ENCODE measurements around the gene CCL22. TPM values are rescaled to one million over a fixed set of nuclear protein-coding genes. Genes with fewer than 3 reads are reported as not detected.
"Not testable (repeated sequence)": the region's sequence is repeated elsewhere in the genome, so short reads cannot be mapped to it uniquely, and the experiment has no call there.

The CCL22 gene, protein sequence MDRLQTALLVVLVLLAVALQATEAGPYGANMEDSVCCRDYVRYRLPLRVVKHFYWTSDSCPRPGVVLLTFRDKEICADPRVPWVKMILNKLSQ
- total RNA-seq: not detected
- long read RNA-seq: 0 reads

DNA sequence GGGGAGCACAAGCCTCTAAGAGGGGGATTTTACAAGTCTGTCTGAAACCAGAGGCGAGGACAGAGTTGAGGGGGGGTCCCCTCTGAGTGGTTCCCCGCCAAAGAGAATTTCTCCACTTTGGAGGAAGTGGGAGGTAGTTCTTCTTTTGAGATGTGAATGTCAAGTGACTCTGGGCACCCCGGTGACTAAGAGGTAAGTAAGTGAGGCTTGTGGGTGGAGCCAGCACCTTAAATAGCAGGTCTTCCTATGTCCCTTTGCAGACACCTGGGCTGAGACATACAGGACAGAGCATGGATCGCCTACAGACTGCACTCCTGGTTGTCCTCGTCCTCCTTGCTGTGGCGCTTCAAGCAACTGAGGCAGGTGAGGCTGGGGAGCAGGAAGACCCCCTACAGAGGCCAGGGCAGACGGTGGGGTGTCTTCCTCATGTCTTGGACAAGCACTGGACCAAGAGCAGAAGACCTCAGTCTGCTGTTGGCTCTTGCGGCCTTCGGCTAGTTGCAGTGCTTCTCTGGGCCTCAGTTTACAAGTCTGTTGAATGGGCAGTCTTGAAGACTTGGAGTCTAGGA, at the start of gene CCL22:
TSS of gene CCL22 (plus strand) at position 257 of the 569 bp plus-strand sequence. CDS start at position 291, 34 bp downstream.
- ATAC-seq (ENCODE audit: poor library complexity) (no peak), DNase-seq (no peak)
- intact Hi-C loops (cut with DNase I): no loop called here

DNA sequence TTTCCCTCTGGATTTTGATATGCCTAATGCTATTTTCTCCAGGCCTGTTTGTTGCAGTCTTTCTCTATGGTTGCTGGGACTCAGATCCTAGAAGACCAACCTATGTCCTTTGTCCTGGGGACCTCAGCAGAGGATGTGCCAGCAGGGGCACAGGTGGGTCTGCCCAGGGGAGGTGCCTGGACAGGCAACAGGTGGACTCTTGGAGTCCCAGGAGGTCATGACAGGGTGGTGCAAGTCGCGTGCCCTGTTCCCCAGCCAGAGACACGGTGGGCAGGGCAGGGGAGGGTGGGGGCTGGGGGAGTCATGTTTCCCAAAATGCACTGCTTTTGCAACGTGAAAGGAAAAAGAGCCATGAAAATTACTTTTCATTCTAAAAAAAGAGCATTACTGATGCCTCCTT, 47.8 kb upstream of the CCL22 start:
- DNase-seq: no peak
- intact Hi-C loops (cut with DNase I): no loop called here

DNA sequence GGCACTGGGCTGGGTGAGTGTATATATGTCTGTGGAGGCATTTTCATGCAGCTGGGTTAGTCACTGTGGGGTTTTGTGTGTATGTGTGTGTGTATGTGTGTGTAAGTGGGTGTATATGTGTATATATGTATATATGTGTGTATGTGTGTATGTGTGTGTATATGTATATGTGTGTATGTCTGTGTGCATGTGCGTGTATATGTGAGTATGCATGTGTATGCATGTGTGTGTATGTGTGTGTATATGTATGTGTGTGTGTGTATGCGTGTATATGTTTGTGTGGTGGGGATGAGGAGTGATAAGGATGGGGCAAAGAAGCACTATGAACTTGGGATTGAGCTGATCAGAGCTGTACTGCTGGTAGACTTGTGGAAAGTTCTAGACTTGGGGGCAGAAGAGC, 45.1 kb upstream of the CCL22 start:
- intact Hi-C loops (cut with DNase I): no loop called here
- no peak for ATAC-seq (ENCODE audit: poor library complexity)

More for the DNA sequence above, 47.8 kb upstream of the CCL22 start:
- ATAC-seq (ENCODE audit: poor library complexity): no peak

DNA sequence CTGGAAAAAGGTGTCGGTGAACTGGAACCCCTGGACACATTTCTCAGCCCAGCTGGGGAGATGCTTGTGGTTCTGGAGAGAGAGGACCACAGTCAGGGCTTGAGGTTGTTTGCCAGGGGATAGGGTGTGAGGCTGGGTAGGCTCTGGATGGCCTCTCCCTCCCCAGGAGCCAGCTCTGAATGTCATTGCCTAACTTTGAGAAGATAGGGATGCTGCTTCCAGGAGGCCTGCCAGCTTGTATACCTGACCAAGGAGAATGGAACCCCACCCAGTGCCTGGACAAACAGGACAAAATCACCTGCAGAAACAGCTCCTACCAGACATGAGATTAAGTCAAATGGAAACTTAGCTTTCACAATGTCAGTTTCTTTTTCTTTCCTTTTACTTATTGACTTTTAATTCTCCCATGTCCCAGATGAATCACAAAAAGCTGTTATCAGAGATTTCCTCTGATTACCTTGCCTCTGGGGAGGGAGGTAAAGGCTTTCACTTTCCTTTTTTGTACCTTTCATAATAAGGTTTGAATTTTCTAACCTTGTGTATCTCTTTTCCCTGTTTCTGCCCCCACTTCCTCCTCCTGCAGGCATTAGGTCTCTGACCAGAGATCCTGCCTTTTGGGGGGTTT, 44.3 kb upstream of the CCL22 start:
- ATAC-seq (ENCODE audit: poor library complexity): no peak
- DNase-seq: no peak
- intact Hi-C loops (cut with DNase I): no loop called here

More for the DNA sequence above, 45.1 kb upstream of the CCL22 start:
- DNase-seq: no peak

DNA sequence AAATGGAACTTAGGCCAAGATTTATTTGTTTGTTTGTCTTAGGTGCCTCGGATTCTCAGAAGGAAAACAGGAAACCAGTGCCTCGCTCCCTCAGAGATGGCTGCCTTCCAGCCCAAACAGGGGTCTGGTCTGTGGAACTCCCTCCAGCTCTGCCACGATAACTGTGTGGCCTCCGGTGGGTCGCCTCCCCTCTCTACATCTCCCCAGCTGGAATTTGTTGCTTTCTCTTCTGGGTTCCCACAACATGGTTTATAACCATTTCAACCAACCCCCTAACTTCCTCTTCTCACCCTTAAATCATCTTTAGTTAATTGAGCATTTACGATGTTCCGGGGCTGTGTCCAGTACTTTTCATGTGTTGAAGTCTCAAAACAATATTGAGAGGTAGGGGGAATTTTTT, 43.2 kb upstream of the CCL22 start:
- ATAC-seq (ENCODE audit: poor library complexity) (no peak), DNase-seq (no peak)
- intact Hi-C loops (cut with DNase I): no loop called here

DNA sequence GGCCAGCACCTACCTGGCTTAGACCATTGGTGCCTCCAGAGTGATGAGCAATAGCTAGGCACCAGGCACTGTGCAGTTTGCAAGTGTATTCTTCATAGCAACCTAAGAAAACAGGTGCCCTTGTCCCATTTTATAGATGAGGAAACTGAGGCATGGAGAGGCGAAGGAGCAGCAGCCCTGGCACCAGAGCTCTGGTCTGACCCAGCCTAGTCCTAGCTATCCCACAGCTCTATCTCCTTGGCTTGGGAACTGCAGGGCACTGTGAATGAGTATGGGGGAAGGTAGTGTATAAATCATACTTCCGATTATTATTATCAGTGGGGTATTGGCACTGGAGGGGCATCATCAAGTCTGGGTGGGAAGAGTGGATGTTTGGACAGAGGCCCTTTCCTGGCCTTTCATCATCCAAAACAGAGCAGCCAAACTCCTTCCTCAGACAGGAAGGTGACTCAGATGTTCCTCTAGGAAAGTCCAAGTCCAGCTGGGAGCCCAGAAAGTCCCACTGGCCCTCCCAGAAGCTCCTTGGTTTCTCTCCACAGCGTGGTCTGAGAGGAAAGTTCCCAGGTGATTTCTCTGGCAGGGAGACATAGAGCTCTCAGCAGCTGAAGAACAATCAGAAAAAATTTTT, 42.1 kb upstream of the CCL22 start:
- intact Hi-C loops (cut with DNase I): no loop called here
- DNase-seq (no peak), ATAC-seq (ENCODE audit: poor library complexity) (peak; percentile 36)

DNA sequence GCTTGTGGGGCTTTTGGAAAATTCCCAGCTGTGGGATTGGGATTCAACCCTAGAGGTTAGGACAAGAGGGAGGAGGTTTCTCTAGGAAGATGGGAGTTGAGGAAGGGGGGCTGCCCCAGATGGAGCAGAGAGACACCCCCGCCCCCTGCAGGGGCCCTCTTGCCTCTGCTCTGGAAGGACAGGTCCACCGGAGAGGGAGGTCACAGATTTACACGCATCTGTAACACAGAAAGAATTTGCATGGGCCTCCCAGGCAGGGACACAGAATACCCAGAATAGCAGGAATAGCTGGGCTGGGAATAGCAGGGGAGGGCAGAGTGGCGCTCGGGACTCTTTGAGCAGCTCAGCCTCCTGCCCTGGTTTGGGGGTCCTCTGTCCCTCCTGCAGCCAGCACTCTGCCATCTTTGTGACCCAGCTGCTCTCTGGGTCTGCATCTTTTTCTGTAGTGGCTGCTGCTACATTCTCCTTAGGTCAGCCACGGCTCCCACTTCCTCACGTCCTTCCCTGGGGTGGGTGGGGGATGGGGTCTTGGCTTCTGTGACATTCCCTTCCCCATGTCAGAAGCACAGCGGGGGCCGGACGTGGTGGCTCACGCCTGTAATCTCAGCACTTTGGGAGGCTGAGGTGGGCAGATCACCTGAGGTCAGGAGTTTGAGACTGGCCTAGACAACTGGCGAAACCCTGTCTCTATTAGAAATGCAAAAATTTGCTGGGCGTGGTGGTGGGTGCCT, 40.2 kb upstream of the CCL22 start:
- intact Hi-C loops (cut with DNase I): no loop called here
- DNase-seq (no peak), ATAC-seq (ENCODE audit: poor library complexity) (peak; percentile 68)

DNA sequence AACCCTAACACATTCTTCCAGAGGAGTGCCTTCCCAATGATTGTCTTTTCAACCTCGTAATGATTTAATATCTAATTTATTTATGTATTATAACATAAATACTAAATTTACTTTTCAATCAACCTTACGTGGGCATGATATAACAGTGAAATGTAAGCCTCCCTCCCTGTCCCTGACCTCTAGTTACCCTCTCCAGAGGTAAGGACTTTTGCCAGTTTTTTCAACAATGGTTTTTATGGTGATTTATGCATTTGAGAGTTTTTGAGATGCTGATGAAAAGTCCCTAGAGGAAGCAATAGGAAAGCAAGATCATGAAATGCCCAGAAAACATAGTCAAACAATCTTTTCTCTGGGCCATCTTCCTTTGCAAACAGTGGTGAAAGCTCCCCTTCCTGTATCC, 38.9 kb upstream of the CCL22 start:
- no peak for ATAC-seq (ENCODE audit: poor library complexity)
- intact Hi-C loops (cut with DNase I): no loop called here

DNA sequence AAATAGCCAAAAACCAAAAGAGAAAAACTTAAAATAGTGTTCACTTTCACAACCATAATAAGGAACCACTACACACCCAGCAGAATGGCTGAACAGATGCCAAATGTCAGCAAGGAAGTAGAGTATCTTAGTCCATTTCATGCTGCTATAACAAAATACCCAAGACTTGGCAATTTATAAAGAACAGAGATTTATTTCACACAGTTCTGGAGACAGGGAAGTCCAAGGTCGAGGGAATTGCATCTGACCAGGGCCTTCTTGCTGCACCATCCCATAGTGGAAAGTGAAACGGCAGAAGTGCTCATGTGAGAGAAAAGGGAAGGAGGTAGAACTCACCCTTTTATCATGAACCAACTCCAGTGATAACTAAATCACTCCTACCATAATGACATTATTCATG, 33.8 kb upstream of the CCL22 start:
- intact Hi-C loops (cut with DNase I): no loop called here
- ATAC-seq (ENCODE audit: poor library complexity): no peak

More for the DNA sequence above, 38.9 kb upstream of the CCL22 start:
- DNase-seq: no peak

DNA sequence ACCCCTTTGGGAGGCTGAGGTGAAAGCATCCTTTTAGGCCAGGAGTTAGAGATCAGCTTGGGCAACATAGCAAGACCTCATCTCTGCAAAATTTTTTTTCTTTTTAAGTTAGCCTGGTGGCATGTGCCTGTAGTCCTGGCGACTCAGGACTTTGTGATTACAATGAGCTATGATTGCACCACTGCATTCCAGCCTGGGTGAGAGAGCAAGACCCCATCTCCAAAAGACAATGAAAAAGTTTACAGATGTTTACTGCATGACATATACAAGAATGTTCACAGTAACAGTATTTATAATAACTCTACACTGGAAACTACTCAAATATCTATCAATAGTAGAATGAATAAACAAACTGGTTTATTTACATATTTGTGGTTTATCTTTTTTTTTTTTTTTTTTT, 33.1 kb upstream of the CCL22 start:
- DNase-seq (no peak), ATAC-seq (ENCODE audit: poor library complexity) (no peak)
- intact Hi-C loops (cut with DNase I): no loop called here

More for the DNA sequence above, 33.8 kb upstream of the CCL22 start:
- DNase-seq: no peak

DNA sequence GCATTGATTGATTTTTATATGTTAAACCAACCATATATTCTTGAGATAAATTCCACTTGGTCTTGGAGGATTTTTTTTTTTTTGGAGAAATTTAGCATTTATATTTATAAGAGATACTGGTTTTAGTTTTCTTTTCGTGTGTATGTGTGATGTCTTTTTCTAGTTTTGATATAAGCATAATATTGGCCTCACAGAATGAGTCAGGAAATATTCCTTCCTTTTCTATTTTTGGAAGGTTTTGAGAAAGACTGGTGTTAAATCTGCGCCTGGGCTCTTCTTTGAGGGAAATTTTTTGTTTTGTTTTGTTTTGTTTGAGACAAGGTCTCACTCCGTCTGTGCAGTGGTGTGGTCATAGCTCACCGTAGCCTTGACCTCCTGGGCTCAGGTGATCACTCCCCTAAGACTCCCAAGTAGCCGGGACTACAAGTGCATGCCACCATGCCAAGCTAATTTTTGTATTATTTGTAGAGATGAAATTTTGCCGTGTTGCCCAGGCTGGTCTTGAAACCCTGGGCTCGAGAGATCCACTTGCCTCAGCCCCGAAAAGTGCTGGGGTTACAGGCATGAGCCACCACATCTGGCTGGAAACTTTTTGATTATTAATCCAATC, 28.8 kb upstream of the CCL22 start:
- no peak for ATAC-seq (ENCODE audit: poor library complexity)
- intact Hi-C loops (cut with DNase I): no loop called here
- DNase-seq: no peak

DNA sequence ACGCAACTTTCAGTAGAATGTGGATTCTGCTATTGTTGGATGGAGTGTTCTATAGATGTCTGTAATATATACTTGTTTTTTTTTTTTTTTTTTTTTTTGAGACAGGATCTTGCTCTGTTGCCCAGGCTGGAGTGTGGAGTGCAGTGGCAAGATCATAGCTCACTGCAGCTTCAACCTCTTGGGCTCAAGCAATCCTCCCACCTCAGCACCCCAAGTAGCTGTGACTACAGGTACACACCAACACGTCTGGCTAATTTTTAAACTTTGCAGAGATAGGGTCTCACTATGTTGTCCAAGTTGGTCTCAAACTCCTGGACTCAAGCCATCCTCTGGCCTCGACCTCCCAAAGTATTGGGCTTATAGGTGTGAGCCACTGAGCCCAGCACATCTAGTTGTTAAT, 27.2 kb upstream of the CCL22 start:
- intact Hi-C loops (cut with DNase I): no loop called here
- ATAC-seq (ENCODE audit: poor library complexity) (no peak), DNase-seq (no peak)

DNA sequence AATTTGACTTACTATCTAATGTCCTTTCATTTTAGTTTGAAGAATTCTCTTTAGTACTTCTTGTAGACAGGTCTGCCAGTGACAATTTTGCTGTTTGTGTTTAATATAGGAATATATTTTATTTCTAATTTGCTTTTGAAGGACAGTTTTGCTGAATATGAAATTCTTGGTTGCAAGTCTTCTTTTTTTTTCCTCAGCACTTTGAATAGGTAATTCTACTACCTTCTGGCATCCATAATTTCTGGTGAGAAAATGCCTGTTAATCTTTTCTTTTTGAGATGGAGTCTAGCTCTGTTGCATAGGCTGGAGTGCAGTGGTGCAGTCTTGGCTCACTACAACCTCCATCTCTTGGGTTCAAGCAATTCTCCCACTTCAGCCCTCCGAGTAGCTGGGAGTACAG, 25.2 kb upstream of the CCL22 start:
- DNase-seq (no peak), ATAC-seq (ENCODE audit: poor library complexity) (no peak)
- intact Hi-C loops (cut with DNase I): no loop called here

DNA sequence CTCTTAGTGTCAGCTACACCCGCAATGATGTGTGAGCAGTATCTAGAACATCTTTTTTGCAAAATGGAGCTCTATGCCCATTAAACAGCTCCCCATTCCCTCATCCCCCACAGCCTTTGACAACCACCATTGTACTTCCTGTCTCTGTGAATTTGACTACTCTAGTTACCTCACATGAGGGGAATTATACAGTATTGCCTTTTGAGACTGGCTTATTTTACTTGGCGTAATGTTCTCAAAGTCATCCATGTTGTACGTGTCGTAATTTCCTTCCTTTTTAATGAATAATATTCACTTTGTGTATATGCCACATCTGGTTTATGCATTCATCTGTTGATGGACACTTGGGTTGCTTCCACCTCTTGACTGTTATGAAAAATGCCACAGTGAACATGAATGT, 23.2 kb upstream of the CCL22 start:
- ATAC-seq (ENCODE audit: poor library complexity) (no peak), DNase-seq (no peak)
- intact Hi-C loops (cut with DNase I): no loop called here

DNA sequence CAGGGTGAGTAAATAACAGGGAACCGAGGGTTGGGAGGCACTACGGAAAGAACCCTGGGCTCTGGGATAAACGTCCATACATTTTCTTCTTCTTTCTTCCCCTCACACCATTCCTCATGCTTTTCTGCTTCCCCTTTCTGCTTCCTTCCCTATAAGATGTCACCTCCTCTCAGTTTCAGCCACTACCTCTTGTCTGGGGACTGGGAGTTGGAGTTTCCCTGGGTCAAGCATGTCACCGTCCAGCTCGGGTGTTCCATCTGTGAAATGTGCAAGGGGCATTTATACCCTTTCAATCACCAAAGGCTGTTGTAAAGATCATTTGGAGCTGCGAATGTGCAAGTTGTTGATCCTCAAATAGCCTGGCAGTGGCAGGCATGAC, 17.5 kb upstream of the CCL22 start:
- DNase-seq (no peak), ATAC-seq (ENCODE audit: poor library complexity) (peak; percentile 49)
- intact Hi-C loops (cut with DNase I): no loop called here

DNA sequence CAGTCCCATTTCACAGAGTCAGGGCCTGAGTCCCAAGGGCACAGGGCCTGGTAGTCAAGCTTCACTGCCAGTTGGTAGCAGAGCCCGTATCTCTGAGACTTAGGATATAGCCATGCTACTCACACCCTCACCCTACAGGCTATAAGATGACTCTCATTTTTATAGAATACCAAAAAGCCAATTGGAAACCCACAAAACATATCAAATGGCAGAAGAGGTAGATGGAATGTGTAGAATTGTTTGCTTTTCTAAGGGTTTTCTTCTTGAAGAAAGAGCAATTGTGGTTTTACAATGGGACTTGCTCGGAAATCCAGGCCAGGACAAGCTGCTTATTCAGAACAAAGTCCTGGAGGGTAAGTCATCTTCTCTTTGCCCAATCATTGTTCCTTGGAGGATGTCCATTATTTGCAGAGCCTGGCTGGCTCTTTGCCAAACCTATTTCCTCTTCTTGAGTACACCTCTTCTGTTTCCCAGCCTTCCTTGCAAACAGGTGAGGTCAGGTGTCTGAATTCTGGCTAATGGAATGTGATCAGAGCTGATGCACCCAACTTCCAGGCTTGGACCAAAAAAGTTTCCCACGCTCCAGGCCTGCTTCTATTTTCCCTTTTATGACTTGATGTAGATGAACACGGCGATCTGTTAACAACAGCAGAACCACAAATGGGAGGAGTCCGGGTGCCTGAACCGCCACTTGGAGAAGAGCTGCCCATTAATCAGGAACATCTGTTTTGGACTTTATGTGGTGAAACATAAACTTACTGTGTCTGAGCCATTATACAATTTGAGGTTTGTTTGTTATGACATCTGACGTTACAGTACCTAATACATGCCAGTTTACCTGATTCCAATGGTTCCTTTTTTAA, 16.9 kb upstream of the CCL22 start:
- ATAC-seq (ENCODE audit: poor library complexity): no peak
- intact Hi-C loops (cut with DNase I): no loop called here
- no peak for DNase-seq

DNA sequence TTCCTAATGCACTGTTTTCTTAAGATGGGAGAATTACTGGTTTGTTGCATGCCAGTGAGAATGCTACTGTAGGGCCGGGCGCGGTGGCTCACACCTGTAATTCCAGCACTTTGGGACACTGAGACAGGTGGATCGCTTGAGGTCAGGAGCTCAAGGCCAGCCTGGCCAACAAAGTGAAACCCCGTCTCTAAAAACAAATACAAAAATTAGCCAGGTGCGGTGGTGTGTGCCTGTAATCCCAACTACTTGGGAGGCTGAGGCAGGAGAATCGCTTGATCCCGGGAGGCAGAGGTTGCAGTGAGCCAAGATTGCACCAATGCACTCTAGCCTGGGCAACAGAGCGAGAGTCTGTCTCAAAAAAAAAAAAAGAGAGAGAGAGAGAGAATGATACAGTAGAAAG, 16.0 kb upstream of the CCL22 start:
- DNase-seq; intact Hi-C loops (cut with DNase I); ATAC-seq (ENCODE audit: poor library complexity): not testable (repeated sequence)

DNA sequence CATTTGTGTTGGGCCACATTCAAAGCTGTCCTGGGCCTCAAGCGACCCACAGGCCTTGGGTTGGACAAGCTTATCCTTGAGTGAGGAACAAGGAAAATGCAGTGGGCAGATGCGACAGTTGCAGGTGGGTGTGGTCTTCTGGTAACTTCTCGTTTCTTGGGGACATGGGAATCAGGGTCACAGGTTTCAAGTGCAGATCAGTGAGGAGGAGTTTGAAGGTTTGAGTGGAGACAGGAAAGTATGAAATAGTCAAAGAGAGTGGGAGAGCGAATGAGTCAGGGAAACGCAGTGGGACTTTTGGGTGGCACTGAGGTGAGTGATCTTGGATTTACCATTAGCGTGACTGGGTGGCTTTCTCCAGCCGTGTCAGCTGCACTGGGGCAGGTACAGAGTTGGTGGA, 15.4 kb upstream of the CCL22 start:
- intact Hi-C loops (cut with DNase I): no loop called here
- no peak for ATAC-seq (ENCODE audit: poor library complexity)
- no peak for DNase-seq

All from Right ventricle myocardium superior (tissue), 1 donor.